Common myeloid progenitor, CD34-positive (primary cell): Measurements from ENCODE around the gene MFNG.
A peak's percentile ranks its signal among the peaks of the same experiment; 100 is the strongest.

Source experiments
- CTCF ChIA-PET: fragments of 350-600 bp; sonication (Branson Sonifier 250); formaldehyde crosslinking; loops from one replicate; lab custom pipeline; 2021; ENCODE audit warnings: antibody characterized with exemption; lab: Charles Lee
- POLR2A ChIA-PET: fragments of 350-600 bp; sonication (Branson Sonifier 250); formaldehyde crosslinking; loops from one replicate; lab custom pipeline; 2021; ENCODE audit warnings: antibody characterized with exemption; lab: Charles Lee
- DNase-seq, 3 donors: peaks; one replicate each; pipeline versions ENCODE4 v3.0.0 to v3.0.0-alpha.2; 2013
- H3K27ac ChIP-seq, 2 experiments: 1 replicate in 1 of 2; 2 replicates in 1 of 2; pipeline ENCODE4 v1.7.0; 2013; ENCODE audit warnings: inconsistent platforms in 2 of 2, low read length in 2 of 2, mild to moderate bottlenecking in 2 of 2, low read depth in 1 of 2, moderate library complexity in 1 of 2; ENCODE audit not compliant: severe bottlenecking in 2 of 2, insufficient read depth in 1 of 2, poor library complexity in 1 of 2
- H3K27me3 ChIP-seq, 5 experiments: replicated peaks in 2 of 5; 1 replicate in 3 of 5; 2 replicates in 2 of 5; pipeline versions ENCODE4 v1.6.1 to v1.7.0; 2013; ENCODE audit warnings: low read length in 4 of 5, mild to moderate bottlenecking in 2 of 5, moderate library complexity in 2 of 5, inconsistent platforms in 1 of 5; ENCODE audit not compliant: insufficient read depth in 5 of 5, control insufficient read depth in 4 of 5
- H3K36me3 ChIP-seq, 4 experiments: 1 replicate in 2 of 4; 2 replicates in 2 of 4; pipeline versions ENCODE4 v1.6.1 to v1.7.0; 2013; ENCODE audit warnings: low read length in 3 of 4, control low read depth in 1 of 4, mild to moderate bottlenecking in 1 of 4; ENCODE audit not compliant: control insufficient read depth in 4 of 4, insufficient read depth in 4 of 4
- H3K4me1 ChIP-seq, 4 experiments: 1 replicate in 3 of 4; 2 replicates in 1 of 4; pipeline versions ENCODE4 v1.6.1 to v1.7.1; 2013; ENCODE audit warnings: low read length in 3 of 4, mild to moderate bottlenecking in 3 of 4, control low read depth in 1 of 4, inconsistent platforms in 1 of 4, moderate library complexity in 1 of 4; ENCODE audit not compliant: control insufficient read depth in 4 of 4, insufficient read depth in 4 of 4; ENCODE audit errors: control extremely low read depth in 1 of 4
- H3K4me3 ChIP-seq, 7 experiments: 1 replicate in 4 of 7; 2 replicates in 3 of 7; pipeline versions ENCODE4 v1.5.1 to v1.7.0; 2013; ENCODE audit warnings: mild to moderate bottlenecking in 7 of 7, low read length in 6 of 7, moderate library complexity in 6 of 7, inconsistent platforms in 2 of 7, low read depth in 2 of 7, control low read depth in 1 of 7; ENCODE audit not compliant: insufficient read depth in 4 of 7, control insufficient read depth in 1 of 7; ENCODE audit errors: extremely low read depth in 1 of 7
- H3K9me3 ChIP-seq, 5 experiments: 1 replicate in 4 of 5; 2 replicates in 1 of 5; pipeline versions ENCODE4 v1.6.1 to v1.7.1; 2013; ENCODE audit warnings: low read length in 4 of 5, mild to moderate bottlenecking in 2 of 5, inconsistent platforms in 1 of 5, low read depth in 1 of 5, moderate library complexity in 1 of 5; ENCODE audit not compliant: control insufficient read depth in 4 of 5, insufficient read depth in 2 of 5; ENCODE audit errors: control extremely low read depth in 1 of 5
- WGBS: methylation state at CpG from one replicate; pipeline ENCODE4 v1.1.5; 2013; ENCODE audit not compliant: insufficient coverage; 5-methylcytosine and 5-hydroxymethylcytosine counted together

MFNG gene

DNA sequence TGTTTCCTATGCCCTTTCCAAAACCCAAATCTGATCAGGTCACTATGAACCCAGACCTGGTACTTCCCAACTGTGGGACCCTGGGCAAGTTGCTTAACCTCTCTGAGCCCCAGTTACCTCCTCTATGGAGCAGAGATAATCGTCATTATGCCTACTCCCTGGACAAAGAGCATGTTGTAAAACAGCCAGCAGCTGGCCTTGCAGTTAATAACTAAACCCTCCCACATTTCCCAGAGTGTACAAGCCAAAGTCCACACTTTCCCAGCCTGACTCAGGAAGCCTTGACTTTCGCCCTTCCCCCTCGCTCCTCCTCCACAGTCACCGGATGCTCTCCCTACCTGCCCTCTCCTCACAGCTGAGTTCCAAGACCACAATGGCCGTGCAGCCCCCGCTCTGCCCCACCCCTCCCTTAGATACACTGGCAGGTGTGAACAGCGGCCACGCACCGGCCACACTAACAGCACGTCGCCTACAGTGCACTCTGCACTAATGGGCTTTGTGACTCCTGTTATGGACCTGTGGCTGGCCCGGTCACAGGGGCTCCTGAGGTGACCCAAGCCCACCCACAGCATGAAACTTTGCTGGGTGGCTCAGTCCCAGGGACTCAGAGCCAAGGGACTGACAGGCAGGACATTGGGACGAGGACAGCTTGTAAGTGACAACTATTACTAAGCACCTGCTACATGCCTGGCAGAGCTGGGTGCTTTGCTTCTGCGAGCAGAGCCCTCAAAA, 15.6 kb upstream of the MFNG start:
- Histone ChIP-seq H3K4me3 (no peak overlapping the region), H3K27me3 (no peaks in the 10 kb centered on the region), H3K27ac (no peak overlapping the region), H3K4me1 (peaks cover 0 to 22% (median 19%) of the 10 kb centered on the region in 4 experiments), H3K9me3 (no peaks in the 10 kb centered on the region), H3K36me3 (no peaks in the 10 kb centered on the region)
- DNase-seq = no peak
- CTCF ChIA-PET = interaction anchor here (1.0 kb wide), 1 partner anchor 11 kb away, joined by 3 read pairs; no protein-coding TSS in a partner anchor
- POLR2A ChIA-PET = no interaction called here
- 68% methylated on average over 14 of the region's 14 CpGs for WGBS

GRCh38 chr22:37500745-37501609, 14.8 kb upstream of the MFNG start:
- 53% methylated on average over 20 of the region's 24 CpGs for WGBS
- Histone ChIP-seq H3K27ac (no peak overlapping the region), H3K27me3 (no peaks in the 10 kb centered on the region), H3K4me3 (no peak overlapping the region), H3K4me1 (peaks cover 0 to 22% (median 19%) of the 10 kb centered on the region in 4 experiments), H3K9me3 (no peaks in the 10 kb centered on the region), H3K36me3 (no peaks in the 10 kb centered on the region)
- no peak for DNase-seq
- CTCF ChIA-PET = interaction anchor here (1.0 to 6.6 kb wide), 3 partner anchors 15 to 38 kb away, joined by 3 to 59 read pairs (median 26); partner anchors contain the start of gene MFNG
- POLR2A ChIA-PET = no interaction called here

DNA sequence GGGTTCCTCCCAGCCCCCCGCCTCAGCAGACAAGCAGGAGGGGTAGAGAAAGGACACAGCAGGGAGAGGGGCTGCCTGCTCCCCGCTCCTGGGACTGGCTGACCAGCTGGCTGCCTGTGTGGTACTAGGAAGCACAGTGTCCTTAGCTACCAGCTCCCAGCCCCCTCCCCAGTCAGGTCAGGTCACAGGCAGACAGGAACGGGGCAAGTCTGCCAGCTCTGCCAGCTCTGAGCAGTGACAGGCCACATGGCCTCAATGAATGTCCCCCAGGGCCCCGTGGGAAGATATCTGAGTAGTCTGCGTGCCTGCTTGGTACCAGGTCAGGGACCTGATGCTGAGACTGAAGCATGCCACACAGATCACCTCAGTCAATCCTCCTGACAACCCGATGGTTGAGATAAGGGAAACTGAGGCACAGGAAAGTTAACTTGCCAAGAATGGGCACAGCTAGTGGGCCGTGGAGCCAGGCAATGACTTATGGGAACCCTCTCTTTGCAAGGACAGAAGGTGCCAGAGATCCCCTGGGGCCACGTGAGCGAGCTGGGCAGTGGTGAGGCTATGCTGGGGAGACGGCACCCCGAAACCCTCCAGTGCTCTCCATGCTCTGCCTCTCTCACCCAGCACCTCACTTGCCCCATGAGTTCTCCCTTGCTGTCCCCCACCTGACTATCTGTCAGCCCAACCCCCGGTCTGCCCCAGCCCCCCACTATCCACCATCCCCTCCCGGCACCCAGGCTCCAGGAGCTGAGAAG, 13.8 kb upstream of the MFNG start:
- Histone ChIP-seq H3K4me3 (no peak overlapping the region), H3K4me1 (peaks cover 0 to 22% (median 19%) of the 10 kb centered on the region in 4 experiments), H3K9me3 (no peaks in the 10 kb centered on the region), H3K36me3 (no peaks in the 10 kb centered on the region), H3K27ac (no peak overlapping the region), H3K27me3 (no peaks in the 10 kb centered on the region)
- POLR2A ChIA-PET = no interaction called here
- WGBS = 91% methylated on average over 8 of the region's 13 CpGs
- CTCF ChIA-PET = interaction anchor here (0.6 to 7.9 kb wide), 8 partner anchors 9 to 184 kb away, joined by 3 to 66 read pairs (median 4); partner anchors contain the start of gene MFNG
- no peak for DNase-seq

DNA sequence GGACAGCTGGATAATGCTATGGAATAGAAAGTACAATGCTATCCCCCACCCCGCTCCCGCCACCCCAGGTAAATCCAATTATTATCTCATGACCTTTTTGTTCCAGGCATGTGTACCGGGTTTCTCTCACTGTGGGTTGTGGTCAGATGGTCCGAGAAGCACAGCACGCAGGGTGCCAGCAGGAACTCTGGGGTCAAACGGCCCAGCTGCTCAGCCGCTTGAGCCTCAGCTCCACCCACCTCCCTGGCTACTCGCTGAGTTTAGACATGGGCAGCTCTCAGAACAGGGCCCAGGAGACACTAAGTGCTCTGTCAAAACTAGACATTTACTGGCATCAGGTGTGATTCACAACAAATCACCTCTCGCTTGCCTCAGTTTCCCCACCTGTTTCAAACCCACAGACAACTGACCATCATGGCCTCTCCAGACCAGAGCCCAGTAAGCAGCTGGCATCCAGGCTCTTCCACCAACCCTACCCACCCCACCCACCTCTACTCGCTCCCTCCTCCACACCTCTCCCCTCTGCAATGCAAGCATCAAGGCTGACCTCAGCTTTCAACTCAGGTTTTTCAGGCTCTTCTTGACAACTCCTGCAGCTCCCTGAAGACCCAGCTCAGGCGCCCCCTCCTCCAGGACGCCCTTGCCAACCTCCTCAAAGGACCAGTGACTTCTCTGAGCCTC, 13.0 kb upstream of the MFNG start:
- WGBS = 97% methylated on average over 12 of the region's 12 CpGs
- no peak overlapping the region for H3K27ac ChIP-seq

DNA sequence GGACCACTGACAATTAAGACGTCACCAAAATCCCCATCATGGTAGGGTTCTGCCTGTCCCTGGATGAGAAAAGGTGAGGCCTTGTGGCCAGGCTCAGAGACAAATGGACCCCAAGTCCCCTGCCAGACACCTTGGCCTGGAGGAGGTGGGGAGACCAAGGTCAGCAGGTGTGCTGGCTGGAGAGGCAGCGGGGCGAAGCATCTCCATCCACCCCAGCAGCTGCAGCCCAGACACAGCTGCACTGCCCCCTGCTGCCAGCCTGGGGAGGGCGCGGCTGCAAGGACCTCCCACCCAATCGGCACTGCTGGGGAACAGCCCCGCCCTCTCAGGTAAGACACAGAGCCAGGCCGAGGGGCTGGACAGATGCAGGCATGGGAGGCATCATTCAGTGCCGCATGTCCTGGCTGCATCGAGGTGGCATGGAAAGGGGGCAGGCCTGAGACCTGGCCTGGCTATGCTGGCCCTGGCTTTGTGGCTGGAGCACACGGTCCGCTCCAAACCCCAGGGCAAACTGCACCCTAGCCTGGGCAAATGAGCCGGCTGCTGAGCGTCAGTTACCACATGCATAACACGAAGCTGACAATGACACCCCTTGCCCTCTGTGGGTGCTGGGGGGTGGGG, 12.2 kb upstream of the MFNG start:
- DNase-seq = peak; percentile 62 to 71 (median 71)
- ChIA-PET POLR2A (interaction anchor here (0.6 to 1.4 kb wide), 2 partner anchors 12 to 26 kb away, joined by 3 read pairs; partner anchors contain the start of gene MFNG), CTCF (interaction anchor here (1.0 to 7.9 kb wide), 11 partner anchors 10 to 170 kb away, joined by 3 to 66 read pairs (median 4); partner anchors contain the start of gene MFNG)
- no peak overlapping the region for H3K4me3 ChIP-seq
- no peaks in the 10 kb centered on the region for H3K36me3 ChIP-seq
- no peaks in the 10 kb centered on the region for H3K27me3 ChIP-seq
- peaks cover 0 to 22% (median 19%) of the 10 kb centered on the region in 4 experiments for H3K4me1 ChIP-seq
- 39% methylated on average over 11 of the region's 15 CpGs for WGBS
- H3K27ac ChIP-seq = no peak overlapping the region
- no peaks in the 10 kb centered on the region for H3K9me3 ChIP-seq

More for the DNA sequence above, 13.0 kb upstream of the MFNG start:
- ChIA-PET CTCF (interaction anchor here (0.6 to 7.9 kb wide), 7 partner anchors 9 to 183 kb away, joined by 3 to 66 read pairs (median 4); partner anchors contain the start of gene MFNG), POLR2A (interaction anchor here (1.4 kb wide), 1 partner anchor 13 kb away, joined by 3 read pairs; the partner anchor contains the start of gene MFNG)
- Histone ChIP-seq H3K4me1 (peaks cover 0 to 22% (median 19%) of the 10 kb centered on the region in 4 experiments), H3K36me3 (no peaks in the 10 kb centered on the region), H3K4me3 (no peak overlapping the region), H3K27me3 (no peaks in the 10 kb centered on the region), H3K9me3 (no peaks in the 10 kb centered on the region)
- DNase-seq = no peak
